ENCODE data around the gene KRT81.

GRCh38 chr12:52320784-52321400 is 29.6 kb upstream of the KRT81 start, which contains the start of gene KRT83:
- TF ChIP-seq EP300 (IDR thresholded peaks at IDR 0.05) (no peak), CTCF (IDR thresholded peaks at IDR 0.05) (no peak), POLR2A (IDR thresholded peaks at IDR 0.05) (no peak)
